LoVo (cell line): Measurements from ENCODE around the gene KIDINS220.

Experiments used
- DNase-seq: peaks from one replicate; pipeline ENCODE4 v3.0.0-alpha.2; 2016; ENCODE audit warnings: low spot score

Gene KIDINS220

GRCh38 chr2:8805278-8806210 lies 31.9 kb downstream of the KIDINS220 start:
- no peak for DNase-seq

- peak; percentile 70 for DNase-seq
Measured at GRCh38 chr2:8803658-8804379, 33.6 kb downstream of the KIDINS220 start.

GRCh38 chr2:8802741-8803140 lies 34.7 kb downstream of the KIDINS220 start:
- no peak for DNase-seq

- DNase-seq: no peak
Measured at GRCh38 chr2:8800821-8801220, 36.6 kb downstream of the KIDINS220 start.

GRCh38 chr2:8800218-8800617 lies 37.2 kb downstream of the KIDINS220 start:
- no peak for DNase-seq

GRCh38 chr2:8799004-8799403 lies 38.4 kb downstream of the KIDINS220 start:
- no peak for DNase-seq

GRCh38 chr2:8798393-8798792 lies 39.0 kb downstream of the KIDINS220 start:
- no peak for DNase-seq

- no peak for DNase-seq
Measured at GRCh38 chr2:8797682-8798081, 39.7 kb downstream of the KIDINS220 start.

GRCh38 chr2:8796878-8797550 lies 40.4 kb downstream of the KIDINS220 start:
- no peak for DNase-seq

- no peak for DNase-seq
Measured at GRCh38 chr2:8796315-8796848, 41.0 kb downstream of the KIDINS220 start.

GRCh38 chr2:8794923-8795825 lies 42.2 kb downstream of the KIDINS220 start:
- no peak for DNase-seq

- DNase-seq: no peak
Measured at GRCh38 chr2:8790739-8791162, 46.7 kb downstream of the KIDINS220 start.

- DNase-seq: no peak
Measured at GRCh38 chr2:8786463-8786862, 51.0 kb downstream of the KIDINS220 start.

GRCh38 chr2:8779795-8780671 lies 57.4 kb downstream of the KIDINS220 start:
- no peak for DNase-seq

- DNase-seq: no peak
Measured at GRCh38 chr2:8774371-8774770, 63.0 kb downstream of the KIDINS220 start.

- no peak for DNase-seq
Measured at GRCh38 chr2:8767324-8767723, 70.1 kb downstream of the KIDINS220 start.

GRCh38 chr2:8761529-8762164 lies 75.8 kb downstream of the KIDINS220 start:
- DNase-seq: no peak

GRCh38 chr2:8756716-8757115 lies 80.7 kb downstream of the KIDINS220 start:
- no peak for DNase-seq

GRCh38 chr2:8756230-8756629 lies 81.2 kb downstream of the KIDINS220 start:
- no peak for DNase-seq
